AG09319 (cell line): ENCODE data around the gene MRPS9.

Experiments used
- DNase-seq: peaks from one replicate; pipeline ENCODE4 v3.0.0-alpha.2; 2010; ENCODE audit warnings: low read depth; ENCODE audit errors: extremely low read depth
- CTCF ChIP-seq: IDR thresholded peaks from 2 replicates; pipeline ENCODE4 v1.5.1; 2011; ENCODE audit warnings: low read depth, mild to moderate bottlenecking, inconsistent platforms, low read length, moderate library complexity

Gene MRPS9

GRCh38 chr2:105076121-105076520 is 38.3 kb downstream of the MRPS9 start:
- no peak for DNase-seq
- no peak for TF ChIP-seq CTCF

DNA sequence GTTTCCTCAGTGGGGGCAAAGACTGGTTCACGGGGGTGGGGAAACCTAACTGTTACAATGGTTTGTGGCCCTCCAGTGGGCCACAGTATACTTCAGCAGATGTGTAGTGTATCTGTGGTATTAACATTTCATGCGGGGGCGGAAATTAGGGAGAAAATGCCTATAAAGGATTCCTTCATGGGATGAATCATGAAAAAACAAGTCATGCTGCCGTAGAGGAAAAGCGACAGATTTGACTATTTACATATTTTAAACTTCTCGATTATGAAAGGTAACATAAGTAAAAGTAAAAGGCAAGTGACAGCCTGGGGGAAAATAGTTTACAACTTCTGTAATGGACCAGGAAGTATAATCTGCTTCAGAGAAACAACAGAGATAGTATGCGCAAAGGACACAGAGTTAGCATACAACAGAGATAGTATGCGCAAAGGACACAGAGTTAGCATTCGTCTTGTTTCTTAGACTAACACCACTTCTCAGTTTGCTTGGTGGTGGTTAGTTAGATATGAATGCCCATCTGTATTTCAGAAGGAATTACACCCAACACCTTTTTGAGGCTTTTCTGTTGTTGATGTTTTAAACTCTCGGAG is 41.1 kb downstream of the MRPS9 start:
- DNase-seq: no peak

DNA sequence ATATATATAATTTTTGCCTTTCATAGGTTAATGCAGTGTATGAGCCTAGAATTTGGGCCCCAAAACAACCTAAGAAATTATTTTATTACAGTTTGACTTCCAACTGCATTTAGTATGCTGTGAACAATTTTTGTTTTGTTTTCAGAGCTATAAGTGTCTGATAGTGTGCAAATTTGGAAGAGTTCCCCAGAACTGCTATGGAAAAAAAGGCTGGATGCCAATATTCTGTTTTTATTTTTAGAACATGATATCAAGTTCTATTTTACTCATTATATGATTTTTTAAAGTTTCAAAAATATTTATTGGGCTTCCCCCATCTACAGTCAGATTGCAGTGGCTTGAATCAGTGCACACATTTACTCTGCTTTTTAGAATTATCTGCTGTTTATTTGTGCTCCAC is 42.6 kb downstream of the MRPS9 start:
- no peak for TF ChIP-seq CTCF
- no peak for DNase-seq

More for the DNA sequence above, 41.1 kb downstream of the MRPS9 start:
- no peak for TF ChIP-seq CTCF

GRCh38 chr2:105081006-105081601 is 43.2 kb downstream of the MRPS9 start:
- no peak for DNase-seq
- no peak for TF ChIP-seq CTCF

DNA sequence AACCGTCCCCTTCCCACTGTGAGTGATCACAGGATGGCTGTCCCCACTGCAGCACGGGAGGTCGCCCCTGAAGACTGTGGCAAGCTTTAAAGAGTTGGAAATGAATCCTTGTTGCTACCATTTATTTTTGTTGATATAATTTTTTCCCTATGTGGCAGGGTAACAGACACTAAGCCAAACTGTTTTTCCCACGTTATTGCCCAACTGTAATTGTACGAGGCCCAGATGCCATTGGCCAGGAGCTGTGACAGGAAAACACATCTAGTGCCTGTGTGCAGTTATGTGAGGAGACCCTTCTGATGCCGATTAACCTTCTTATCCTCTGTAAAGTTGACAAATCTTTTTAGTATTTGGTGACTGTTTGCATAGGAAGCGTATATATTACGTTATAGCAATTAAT is 44.2 kb downstream of the MRPS9 start:
- TF ChIP-seq CTCF: no peak
- DNase-seq: no peak

- no peak for TF ChIP-seq CTCF
- DNase-seq: no peak
Observed at GRCh38 chr2:105085525-105085924, 47.7 kb downstream of the MRPS9 start.

- no peak for DNase-seq
- TF ChIP-seq CTCF: no peak
Observed at GRCh38 chr2:105087273-105087672, 49.4 kb downstream of the MRPS9 start.
